Measurements from ENCODE around the gene ACTR5. TPM values are rescaled to one million over a fixed set of nuclear protein-coding genes. Genes with fewer than 3 reads are reported as not detected.

ACTR5 gene
- 1 to 10 TPM; 3.1 to 5.0 (median 3.5) TPM for polyA plus RNA-seq

DNA sequence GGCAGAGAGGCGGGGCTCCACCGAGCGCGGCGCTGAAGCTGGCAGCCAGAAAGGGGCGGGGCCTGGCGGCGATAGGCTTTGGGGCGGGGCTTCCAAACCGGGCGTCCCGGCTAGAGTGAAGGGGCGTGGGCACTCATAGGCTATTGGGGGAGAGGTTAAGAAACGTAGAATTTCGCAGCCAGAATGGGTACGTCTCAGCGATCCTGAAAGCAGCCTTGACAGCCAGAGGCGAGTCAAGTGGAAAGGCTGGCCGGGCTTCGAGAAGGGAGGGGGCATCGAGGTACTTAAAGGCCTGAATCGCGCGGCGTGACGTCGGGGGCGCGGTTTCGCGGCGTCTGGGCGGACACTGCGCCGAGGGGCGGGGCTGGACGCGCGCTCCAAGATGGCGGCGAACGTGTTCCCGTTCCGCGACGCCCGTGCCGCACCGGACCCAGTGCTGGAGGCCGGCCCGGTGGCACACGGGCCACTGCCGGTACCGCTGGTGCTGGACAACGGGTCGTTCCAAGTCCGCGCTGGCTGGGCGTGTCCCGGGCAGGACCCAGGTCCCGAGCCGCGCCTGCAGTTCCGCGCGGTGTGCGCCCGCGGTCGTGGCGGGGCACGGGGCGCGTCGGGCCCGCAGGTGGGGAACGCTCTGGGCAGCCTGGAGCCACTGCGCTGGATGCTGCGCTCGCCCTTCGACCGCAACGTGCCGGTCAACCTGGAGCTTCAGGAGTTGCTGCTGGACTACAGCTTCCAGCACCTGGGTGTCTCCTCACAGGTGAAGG is at the start of gene ACTR5:
Gene ACTR5 (plus strand): TSS at position 364 of the 764 bp plus-strand sequence. CDS start 19 bp downstream, at position 383.
- 0% methylated on average over 75 to 84 of the region's 84 CpGs for WGBS, 3 donors
- H3K27ac ChIP-seq (ENCODE audit: low read depth, low read length) = no peak within 1 kb of the TSS

DNA sequence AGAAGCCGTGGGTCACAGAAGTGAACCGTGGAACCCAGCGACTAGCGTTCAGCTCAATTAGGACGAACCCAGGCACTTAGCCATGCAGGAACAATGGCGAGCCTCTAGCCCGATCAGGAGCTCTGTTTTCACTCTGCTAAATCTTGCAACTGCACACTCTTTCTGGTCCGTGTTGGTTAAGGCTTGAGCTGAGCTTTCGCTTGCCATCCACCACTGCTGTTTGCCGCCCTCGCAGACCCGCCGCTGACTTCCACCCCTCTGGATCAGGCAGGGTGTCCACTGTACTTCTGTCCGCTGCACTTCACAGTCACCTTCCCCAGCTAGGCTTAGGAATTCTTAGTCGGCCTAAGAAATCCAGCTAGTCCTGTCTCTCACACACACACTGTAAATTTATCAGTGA is 49.7 kb upstream of the ACTR5 start:
- no peak overlapping the region for H3K27ac ChIP-seq (ENCODE audit: low read depth, low read length)
- WGBS, 3 donors = 70 to 86% (median 83%) methylated on average over 15 of the region's 15 CpGs

GRCh38 chr20:38700141-38700540 is 48.1 kb upstream of the ACTR5 start:
- H3K27ac ChIP-seq (ENCODE audit: low read depth, low read length) = no peak overlapping the region
- WGBS, 3 donors = 33 to 49% (median 43%) methylated on average over 4 of the region's 4 CpGs

DNA sequence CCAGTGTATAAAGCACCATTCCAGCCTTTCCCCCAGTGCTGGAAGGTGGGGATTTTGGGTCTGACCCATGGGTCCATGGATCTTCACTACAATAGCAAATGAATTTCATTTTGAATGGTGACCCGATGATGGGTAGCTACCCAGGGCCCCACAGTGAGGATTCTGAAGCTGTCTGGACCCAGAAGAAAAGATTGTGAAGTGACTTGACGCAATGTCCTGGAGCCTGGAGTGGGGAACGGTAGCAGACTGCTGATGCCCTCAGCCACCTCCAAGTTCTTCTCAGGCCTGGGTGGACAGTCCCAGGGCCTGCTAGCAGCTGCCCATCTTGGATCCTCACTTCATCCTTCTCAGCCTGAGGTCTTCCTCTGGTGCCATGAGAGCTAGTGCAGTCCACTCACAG is 47.3 kb upstream of the ACTR5 start:
- WGBS, 3 donors = 57 to 87% (median 76%) methylated on average over 3 of the region's 3 CpGs
- H3K27ac ChIP-seq (ENCODE audit: low read depth, low read length) = no peak overlapping the region

DNA sequence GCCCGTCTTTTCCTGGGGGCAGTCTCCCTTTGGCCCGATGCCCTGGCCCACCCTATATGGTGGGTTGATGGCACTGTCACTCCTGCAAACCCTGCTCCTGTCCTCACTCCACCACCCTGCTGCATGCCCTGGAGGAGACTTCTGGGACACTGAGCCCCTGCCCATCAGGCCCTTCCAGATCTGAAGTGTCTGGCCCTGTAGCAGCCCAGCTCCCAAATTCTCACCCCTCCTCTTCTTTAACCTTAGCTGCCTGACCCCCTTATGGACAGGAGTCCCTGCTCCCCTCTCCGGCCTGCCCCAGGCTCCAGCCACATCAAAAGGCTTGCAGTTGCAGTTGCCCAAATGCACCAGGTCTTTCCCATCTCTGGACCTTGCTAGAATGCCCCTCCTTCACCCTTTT is 44.7 kb upstream of the ACTR5 start:
- 46 to 78% (median 60%) methylated on average over 3 of the region's 3 CpGs for WGBS, 3 donors
- H3K27ac ChIP-seq (ENCODE audit: low read depth, low read length) = no peak overlapping the region

DNA sequence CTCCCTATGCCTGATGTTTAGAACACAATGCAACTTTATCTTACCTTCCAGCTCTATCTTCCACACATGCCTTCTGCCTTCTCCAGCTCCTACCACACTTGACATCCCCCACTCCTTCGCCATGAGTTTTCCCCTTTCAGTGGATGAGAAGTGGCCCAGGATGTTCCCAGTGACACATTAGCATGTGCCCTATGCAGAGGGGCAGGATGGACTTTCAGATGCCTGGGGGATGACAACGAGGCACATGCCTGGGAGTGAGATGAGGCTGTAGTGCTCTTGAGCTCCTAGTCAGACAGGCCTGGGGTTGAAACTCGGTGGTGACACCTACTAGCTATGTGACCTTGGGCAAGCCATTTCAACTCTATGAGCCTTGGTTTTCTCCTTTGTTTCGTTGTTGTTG is 44.1 kb upstream of the ACTR5 start:
- no peak overlapping the region for H3K27ac ChIP-seq (ENCODE audit: low read depth, low read length)
- 50 to 60% (median 57%) methylated on average over 4 of the region's 4 CpGs for WGBS, 3 donors

GRCh38 chr20:38706509-38706908 is 41.8 kb upstream of the ACTR5 start:
- no peak overlapping the region for H3K27ac ChIP-seq (ENCODE audit: low read depth, low read length)
- 13 to 26% (median 18%) methylated on average over 7 of the region's 7 CpGs for WGBS, 3 donors

- 19 to 32% (median 20%) methylated on average over 6 of the region's 6 CpGs for WGBS, 3 donors
- no peak overlapping the region for H3K27ac ChIP-seq (ENCODE audit: low read depth, low read length)
Observed at GRCh38 chr20:38714308-38714707, 34.0 kb upstream of the ACTR5 start.

- WGBS, 3 donors = 23 to 45% (median 35%) methylated on average over 10 of the region's 10 CpGs
- no peak overlapping the region for H3K27ac ChIP-seq (ENCODE audit: low read depth, low read length)
Observed at GRCh38 chr20:38715646-38716045, 32.6 kb upstream of the ACTR5 start.

GRCh38 chr20:38722683-38723016 is 25.6 kb upstream of the ACTR5 start:
- 0 to 4% (median 1%) methylated on average over 6 to 7 of the region's 7 CpGs for WGBS, 3 donors
- no peak overlapping the region for H3K27ac ChIP-seq (ENCODE audit: low read depth, low read length)

DNA sequence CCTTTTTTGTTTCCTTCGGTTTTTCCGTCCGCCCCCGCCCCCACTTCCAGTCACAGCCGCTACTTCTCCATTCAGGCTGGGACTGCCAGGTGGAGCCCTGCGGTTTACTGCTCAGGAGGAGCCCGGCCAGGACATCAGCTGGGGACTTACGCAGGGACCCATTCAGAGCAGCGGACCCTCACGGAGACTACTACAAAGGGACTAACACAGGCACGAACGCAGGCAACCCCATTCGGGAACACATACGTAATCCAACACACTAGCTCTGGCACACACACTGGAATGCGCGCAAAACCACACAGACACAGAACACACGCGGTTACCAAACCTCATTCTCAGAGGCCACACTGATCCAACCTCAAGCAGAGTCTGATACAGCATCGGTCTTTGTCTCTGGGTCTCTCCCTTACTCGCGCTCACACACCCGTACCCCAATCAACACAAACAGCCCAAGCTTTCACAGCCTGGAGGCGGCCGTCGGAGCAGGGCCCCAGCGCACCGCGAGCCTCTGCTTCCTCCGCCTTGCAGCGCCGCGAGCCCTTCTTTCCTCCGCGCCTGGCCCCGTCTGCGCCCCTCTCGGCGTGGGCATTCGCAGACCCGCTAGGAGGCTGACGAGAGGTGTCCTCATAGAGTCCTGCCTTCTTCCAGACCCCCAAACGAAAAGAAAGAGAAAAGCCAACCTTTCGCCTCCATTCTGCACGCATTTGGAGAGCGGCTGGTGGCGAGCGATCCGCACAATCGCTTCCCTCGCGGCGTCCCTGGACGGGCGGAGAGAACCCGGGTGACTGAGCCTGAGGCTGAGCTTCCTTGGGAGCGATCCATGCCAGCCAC is 25.0 kb upstream of the ACTR5 start:
- H3K27ac ChIP-seq (ENCODE audit: low read depth, low read length) = no peak overlapping the region
- 1 to 2% (median 1%) methylated on average over 56 of the region's 56 CpGs for WGBS, 3 donors

GRCh38 chr20:38723848-38724625 is 24.2 kb upstream of the ACTR5 start, which contains the start of gene SLC32A1:
Gene SLC32A1 (plus strand): TSS chr20:38724486. CDS start chr20:38724725, 239 bp downstream.
- no peak within 1 kb of the TSS for H3K27ac ChIP-seq (ENCODE audit: low read depth, low read length)
- 1 to 2% (median 2%) methylated on average over 59 to 76 of the region's 76 CpGs for WGBS, 3 donors

DNA sequence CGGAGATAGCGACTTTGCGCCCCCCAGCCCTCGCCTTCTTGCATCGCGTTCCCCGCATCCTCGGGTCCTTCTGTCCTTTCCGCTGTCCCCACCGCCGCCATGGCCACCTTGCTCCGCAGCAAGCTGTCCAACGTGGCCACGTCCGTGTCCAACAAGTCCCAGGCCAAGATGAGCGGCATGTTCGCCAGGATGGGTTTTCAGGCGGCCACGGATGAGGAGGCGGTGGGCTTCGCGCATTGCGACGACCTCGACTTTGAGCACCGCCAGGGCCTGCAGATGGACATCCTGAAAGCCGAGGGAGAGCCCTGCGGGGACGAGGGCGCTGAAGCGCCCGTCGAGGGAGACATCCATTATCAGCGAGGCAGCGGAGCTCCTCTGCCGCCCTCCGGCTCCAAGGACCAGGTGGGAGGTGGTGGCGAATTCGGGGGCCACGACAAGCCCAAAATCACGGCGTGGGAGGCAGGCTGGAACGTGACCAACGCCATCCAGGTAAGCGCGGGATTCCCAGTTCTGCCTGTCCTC is 23.6 kb upstream of the ACTR5 start:
- 4 to 6% (median 4%) methylated on average over 44 to 46 of the region's 46 CpGs for WGBS, 3 donors
- H3K27ac ChIP-seq (ENCODE audit: low read depth, low read length) = no peak overlapping the region

GRCh38 chr20:38725148-38725901 is 22.9 kb upstream of the ACTR5 start:
- H3K27ac ChIP-seq (ENCODE audit: low read depth, low read length) = no peak overlapping the region
- WGBS, 3 donors = 4 to 7% (median 4%) methylated on average over 33 to 35 of the region's 35 CpGs

DNA sequence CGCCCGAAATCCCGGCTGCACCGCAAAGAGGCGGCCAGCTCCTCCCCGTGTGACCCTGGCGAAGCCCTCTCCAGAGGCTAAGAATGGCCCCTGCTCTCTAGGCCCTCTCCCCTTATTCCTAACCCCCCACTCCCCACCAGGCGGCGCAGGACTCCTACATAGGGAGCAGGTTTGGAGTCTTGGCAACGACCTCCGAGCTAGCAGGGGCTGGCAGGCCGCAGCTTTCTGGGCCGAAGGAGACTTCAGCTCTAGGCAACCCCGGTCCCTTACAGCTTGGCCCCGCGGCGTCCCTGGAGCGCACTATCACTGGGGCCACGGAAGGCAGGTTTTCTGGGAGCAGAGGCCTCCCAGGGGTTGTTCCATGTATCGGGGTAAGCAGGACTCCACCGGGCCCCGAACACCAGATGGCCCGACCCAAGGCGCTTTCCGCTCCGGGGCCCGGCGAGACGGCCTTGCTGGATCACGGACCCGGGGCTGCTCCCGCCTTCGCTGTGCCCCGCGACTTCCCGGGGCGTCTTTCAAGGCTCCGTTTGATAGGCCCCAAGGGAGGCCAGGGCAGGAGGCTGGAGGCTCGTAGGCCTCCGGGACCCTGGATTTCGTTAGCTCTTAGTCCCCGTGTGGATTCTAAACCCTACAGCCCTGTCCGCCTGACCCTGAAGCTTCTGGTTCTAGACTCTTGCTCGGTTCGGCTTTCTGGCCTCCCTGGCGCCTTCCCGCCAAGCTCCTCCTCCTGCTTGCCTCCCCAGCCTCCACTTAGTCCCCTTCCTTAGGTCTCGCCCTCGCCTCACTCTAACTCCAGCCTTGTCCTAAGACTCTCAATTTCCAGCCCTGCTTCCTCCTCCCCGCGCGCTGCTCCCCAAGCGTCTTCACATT is 22.1 kb upstream of the ACTR5 start:
- H3K27ac ChIP-seq (ENCODE audit: low read depth, low read length) = no peak overlapping the region
- 5 to 11% (median 9%) methylated on average over 53 of the region's 53 CpGs for WGBS, 3 donors

DNA sequence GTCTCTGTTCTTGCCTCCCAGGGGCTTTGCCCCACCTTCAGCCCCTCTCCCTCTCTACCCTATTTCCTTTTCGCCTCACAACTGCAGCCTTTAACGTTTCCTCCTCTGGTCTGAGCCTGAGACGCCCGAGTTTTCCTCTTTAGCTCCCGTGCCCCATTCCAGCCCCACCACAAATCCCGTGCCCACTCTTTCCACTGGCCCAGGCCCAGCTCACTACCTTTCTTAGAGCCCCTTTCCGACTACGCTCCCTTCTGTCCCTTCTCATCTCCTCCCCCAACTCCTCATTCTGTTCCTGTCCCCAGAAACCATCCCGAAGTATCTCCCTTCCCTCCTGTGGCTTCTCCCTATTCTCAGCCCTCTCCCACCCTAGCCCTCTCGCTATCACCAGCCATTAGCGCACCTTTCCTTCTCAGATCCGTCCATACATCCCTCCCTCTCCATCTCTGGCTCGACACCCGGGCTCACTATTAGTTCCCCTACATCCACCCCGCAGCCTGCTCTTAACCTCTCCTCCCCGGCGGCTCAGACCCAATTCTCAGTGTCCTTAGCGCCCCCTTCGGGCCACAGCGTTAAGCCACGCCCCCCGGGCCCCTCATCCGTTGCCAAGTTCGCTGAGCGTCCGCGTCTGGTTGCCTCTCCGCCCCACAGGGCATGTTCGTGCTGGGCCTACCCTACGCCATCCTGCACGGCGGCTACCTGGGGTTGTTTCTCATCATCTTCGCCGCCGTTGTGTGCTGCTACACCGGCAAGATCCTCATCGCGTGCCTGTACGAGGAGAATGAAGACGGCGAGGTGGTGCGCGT is 21.3 kb upstream of the ACTR5 start:
- H3K27ac ChIP-seq (ENCODE audit: low read depth, low read length) = no peak overlapping the region
- WGBS, 3 donors = 3 to 4% (median 3%) methylated on average over 43 of the region's 43 CpGs
